GM12865 (cell line): ENCODE data around the gene WNT8A.
A peak's percentile ranks its signal among the peaks of the same experiment; 100 is the strongest.

Source experiments
- DNase-seq: peaks from one replicate; pipeline ENCODE4 v3.0.0; 2010; ENCODE audit warnings: low read depth
- H3K4me3 ChIP-seq: 2 replicates; pipeline ENCODE4 v1.5.1; 2011; ENCODE audit warnings: mild to moderate bottlenecking, low read depth, low read length, control low read depth
- TF ChIP-seq, protein P1 (sequence below): IDR thresholded peaks from 2 replicates; pipeline ENCODE4 v1.5.1; 2011; ENCODE audit warnings: low read length, control low read depth, low read depth, inconsistent platforms; ENCODE audit not compliant: insufficient read depth; ENCODE audit errors: missing control alignments

The WNT8A gene

DNA sequence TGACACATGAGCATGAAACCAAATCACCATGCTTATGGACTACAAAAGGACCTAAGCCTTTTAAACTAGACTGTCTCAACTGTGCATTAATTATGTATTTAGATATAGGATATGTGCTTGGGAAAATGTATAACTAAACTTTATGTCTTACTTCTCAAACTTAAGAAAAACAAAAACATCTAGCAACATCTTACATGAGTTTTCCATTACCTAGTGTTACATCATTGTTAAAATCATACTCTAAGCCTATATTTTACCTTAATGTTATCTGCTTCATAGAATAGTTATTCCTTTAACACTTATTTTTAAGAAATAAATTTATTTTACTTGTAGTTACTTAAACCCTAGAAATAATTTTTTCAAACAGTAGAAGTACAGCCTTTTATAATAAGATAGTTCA, 31.4 kb downstream of the WNT8A start:
- TF ChIP-seq, protein P1, sequence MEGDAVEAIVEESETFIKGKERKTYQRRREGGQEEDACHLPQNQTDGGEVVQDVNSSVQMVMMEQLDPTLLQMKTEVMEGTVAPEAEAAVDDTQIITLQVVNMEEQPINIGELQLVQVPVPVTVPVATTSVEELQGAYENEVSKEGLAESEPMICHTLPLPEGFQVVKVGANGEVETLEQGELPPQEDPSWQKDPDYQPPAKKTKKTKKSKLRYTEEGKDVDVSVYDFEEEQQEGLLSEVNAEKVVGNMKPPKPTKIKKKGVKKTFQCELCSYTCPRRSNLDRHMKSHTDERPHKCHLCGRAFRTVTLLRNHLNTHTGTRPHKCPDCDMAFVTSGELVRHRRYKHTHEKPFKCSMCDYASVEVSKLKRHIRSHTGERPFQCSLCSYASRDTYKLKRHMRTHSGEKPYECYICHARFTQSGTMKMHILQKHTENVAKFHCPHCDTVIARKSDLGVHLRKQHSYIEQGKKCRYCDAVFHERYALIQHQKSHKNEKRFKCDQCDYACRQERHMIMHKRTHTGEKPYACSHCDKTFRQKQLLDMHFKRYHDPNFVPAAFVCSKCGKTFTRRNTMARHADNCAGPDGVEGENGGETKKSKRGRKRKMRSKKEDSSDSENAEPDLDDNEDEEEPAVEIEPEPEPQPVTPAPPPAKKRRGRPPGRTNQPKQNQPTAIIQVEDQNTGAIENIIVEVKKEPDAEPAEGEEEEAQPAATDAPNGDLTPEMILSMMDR = no peak
- DNase-seq = no peak
- no peak overlapping the region for H3K4me3 ChIP-seq

DNA sequence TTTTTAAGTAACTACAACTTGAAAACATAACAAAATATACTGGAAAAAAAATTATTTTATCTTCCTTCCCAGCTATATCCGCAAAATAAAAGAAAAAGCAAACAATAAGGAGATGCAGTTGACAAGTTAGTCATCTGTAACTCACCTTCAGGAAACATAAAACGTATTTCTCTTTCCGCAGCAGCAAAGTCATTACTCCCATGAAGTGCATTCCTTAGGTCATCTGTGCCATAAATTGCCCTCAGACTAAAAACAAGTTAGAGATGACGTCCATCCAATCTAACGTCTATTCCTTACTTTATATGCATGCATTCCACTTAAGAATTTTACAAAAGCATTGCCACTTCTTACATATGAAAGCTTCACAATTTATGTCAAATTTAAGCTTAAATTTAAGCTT, 44.5 kb downstream of the WNT8A start:
- TF ChIP-seq, protein P1 = no peak
- no peak overlapping the region for H3K4me3 ChIP-seq
- DNase-seq = no peak

DNA sequence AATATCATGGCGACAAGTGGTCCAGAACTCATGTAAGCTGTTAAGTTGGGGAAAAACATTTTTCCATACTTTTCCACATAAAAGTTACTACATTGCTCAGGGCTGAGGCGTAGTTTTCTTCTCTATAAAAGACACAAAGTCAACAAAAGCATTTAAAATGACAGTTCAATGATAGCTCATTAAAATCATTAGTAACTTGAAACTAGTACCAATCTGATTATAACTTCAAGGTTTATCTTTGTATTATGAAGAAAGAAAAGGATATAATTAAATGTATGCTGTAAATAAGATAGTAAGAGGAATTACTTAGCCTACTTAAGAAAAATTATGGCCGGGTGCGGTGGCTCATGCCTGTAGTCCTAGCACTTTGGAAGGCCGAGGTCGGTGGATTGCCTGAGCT, 45.5 kb downstream of the WNT8A start:
- no peak for DNase-seq
- no peak overlapping the region for H3K4me3 ChIP-seq
- TF ChIP-seq, protein P1 = no peak

DNA sequence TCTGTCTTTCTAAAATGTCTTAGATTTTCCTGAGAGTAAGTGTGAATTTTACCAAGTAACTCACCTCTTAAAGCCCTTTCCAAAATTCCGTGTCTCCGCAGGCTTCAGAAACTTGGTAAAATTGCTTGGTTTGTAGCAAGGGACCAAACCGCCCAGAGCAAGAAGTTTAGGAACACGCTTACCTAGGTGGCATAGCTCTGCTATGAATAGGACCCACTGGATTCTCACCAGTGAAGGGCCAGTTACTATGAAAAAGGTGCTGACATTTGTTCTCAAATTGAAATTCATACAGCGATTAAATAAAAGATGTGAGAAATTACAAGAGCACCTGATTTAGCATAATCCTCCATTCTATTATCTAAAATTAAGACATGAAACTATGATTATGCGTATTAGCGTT, 48.7 kb downstream of the WNT8A start:
- TF ChIP-seq, protein P1 = no peak
- no peak overlapping the region for H3K4me3 ChIP-seq
- DNase-seq = no peak

DNA sequence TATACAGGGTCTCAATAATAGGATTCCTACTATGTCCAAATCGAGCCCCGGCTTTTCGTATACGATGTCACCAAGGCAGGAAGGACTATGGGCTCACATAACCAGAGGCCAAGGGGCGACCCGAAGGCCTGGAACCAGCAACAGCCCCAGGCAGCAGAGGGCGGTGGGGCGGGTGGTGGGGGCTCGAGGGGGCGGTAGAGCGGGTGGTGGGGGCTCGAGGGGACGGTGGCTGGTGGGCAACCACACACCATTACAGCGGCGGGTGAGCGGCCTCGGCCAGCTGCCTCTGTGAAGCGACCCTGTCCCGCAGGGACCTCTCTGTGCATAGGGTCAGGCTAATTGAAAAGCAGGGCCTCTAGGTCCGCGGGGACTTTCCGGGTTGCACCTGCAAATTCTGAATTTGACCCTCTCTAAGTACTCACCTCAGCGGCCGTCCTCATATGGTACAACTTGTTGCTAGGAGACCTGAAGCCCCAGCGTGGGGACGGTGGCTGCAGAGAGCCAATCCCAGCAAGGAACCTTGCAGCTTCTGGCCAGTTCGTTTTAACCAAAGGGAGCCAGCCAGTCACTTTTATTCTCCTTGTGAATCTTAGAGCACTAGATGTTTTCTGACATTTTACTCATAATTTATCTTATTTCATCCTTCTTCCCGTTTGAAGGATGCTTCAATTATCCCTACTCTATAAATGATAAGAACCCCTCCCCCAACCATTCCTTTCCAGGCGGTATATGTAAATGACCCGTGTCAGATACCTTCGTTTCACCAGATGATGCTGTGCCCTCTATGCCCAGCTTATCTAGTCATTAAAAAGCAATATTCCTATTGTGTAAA, 55.3 kb downstream of the WNT8A start, which contains the start of gene NME5:
TSS of gene NME5 (minus strand) at position 480 of the 832 bp plus-strand sequence. CDS start 648 bp downstream, outside the sequence.
- TF ChIP-seq, protein P1 = no peak
- peak; percentile 77 for DNase-seq
- H3K4me3 ChIP-seq = peak within 1 kb of the TSS; percentile 54

DNA sequence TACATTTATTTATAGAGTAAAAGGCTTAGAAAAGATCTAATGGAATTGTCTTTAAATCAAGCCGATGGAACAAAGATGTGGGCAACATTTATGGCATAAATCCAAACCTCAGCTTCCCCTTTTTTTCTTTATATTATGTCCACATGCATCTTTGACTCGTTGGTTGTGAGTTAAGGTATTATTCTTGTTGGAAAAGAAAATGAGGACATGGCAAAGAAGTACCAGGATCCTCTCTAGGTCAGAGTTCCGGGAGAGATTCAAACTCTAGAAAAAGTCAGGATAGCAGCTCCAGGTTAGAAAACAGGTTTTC, 55.9 kb downstream of the WNT8A start:
- no peak for DNase-seq
- no peak overlapping the region for H3K4me3 ChIP-seq
- TF ChIP-seq, protein P1 = no peak

DNA sequence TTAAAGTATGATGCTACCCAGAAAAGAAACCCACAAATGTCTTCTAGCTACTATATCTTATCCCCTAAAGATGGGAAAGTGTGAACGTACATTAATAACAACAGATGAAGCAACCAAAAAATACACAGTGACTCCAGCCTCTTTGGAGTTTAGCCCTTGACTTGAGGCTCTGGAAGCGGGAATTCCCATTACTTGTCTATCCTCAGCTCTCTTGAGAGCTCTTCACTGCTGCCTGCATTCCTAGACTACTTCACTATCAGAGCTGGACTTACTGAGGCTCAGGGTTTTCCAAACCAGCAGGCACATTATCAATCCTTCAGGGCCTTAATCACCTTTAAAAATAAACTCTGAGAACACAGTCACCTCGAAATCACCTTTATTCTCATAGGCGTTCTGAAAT, 56.4 kb downstream of the WNT8A start:
- H3K4me3 ChIP-seq = no peak overlapping the region
- TF ChIP-seq, protein P1 = no peak
- DNase-seq = no peak
